Testis (tissue), 3 donors: ENCODE measurements around the gene CCDC90B. TPM values are rescaled to one million over a fixed set of nuclear protein-coding genes. Genes with fewer than 3 reads are reported as not detected.

ENCODE experiments used
- DNase-seq: peaks from one replicate; pipeline ENCODE4 v3.0.0-alpha.2; 2019
- H3K27ac ChIP-seq, 2 donors: fragments of 200-600 bp; sonication (generic); one replicate each; pipeline ENCODE4 v1.5.1; 2019
- H3K27me3 ChIP-seq: fragments of 200-600 bp; sonication (generic); one replicate; pipeline ENCODE4 v1.5.1; 2019
- H3K36me3 ChIP-seq: fragments of 200-600 bp; sonication (generic); one replicate; pipeline ENCODE4 v1.5.1; 2017; ENCODE audit warnings: low read depth; ENCODE audit errors: missing control alignments
- H3K4me1 ChIP-seq: fragments of 200-600 bp; sonication (generic); one replicate; pipeline ENCODE4 v1.5.1; 2019
- H3K4me3 ChIP-seq, 2 donors: fragments of 200-600 bp; sonication (generic); one replicate each; pipeline ENCODE4 v1.5.1; 2017 to 2019
- H3K9me3 ChIP-seq: fragments of 200-600 bp; sonication (generic); one replicate; pipeline ENCODE4 v1.5.1; 2017
- CTCF ChIP-seq, 3 experiments: fragments of 450-650 bp in 2 of 3; fragments of 200-600 bp in 1 of 3; sonication (generic) in 1 of 3; IDR thresholded peaks; one replicate each; pipeline ENCODE4 v1.5.1; 2016 to 2019; ENCODE audit warnings: antibody characterized with exemption in 3 of 3, mild to moderate bottlenecking in 2 of 3, moderate library complexity in 1 of 3
- POLR2A ChIP-seq: fragments of 450-650 bp; IDR thresholded peaks from one replicate; pipeline ENCODE4 v1.6.1; 2017; ENCODE audit warnings: antibody characterized with exemption, mild to moderate bottlenecking, moderate library complexity
- WGBS, 2 donors: methylation state at CpG; one replicate each; pipeline ENCODE4 v1.1.5; 2018; 5-methylcytosine and 5-hydroxymethylcytosine counted together
- intact Hi-C: fragments of 100-400 bp; cut with DNase I; formaldehyde crosslinking; loops from one replicate; pipeline ENCODE4 v1.15.1; 2023; ENCODE audit warnings: low total_unique reads
- polyA plus RNA-seq: library from polyadenylated mRNA; stranded (reverse); fragments of 350-450 nt; fragmentation: Illumina TruSeq; extraction: RNeasy Lipid Tissue Mini Kit (QIAGEN cat#74804); gene quantifications from one replicate; pipeline ENCODE4 v1.2.3, GENCODE V29; 2014; ENCODE audit warnings: low read depth, low replicate concordance; ENCODE audit not compliant: insufficient read depth
- small RNA-seq, 2 donors: library from RNA; depleted of rRNA; stranded (forward); fragments of <200 nt; gene quantifications; one replicate each; pipeline ENCODE3, GENCODE V24; 2016
- total RNA-seq, 2 donors: library from RNA; depleted of rRNA; stranded (reverse); fragments of >200 nt; gene quantifications; one replicate each; pipeline ENCODE4 v1.2.3, GENCODE V29; 2016

The CCDC90B gene
- total and polyA plus RNA-seq, 3 donors from 2014 or later: 67.4 to 162 (median 78.3) TPM

DNA sequence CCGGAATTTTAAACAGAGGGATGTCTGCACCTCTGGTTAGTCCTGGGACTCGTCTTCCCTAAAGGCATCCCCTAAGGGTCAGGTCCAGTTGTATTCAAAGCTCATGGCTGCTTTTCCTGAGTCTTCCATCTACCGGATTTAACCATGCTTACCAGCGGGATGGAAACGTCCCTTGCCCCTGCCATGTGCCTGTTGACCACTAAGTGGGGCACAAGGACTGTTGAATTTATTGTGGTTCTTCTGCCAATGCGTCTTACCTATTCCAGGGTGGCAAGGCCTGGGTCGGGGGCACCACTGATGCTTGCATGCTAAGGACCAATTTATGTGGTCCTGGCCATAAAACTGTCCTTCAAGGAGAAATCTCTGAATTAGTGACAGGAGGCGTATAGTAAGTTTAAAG is 67.1 kb downstream of the CCDC90B start:
- no peaks in the 10 kb centered on the region for H3K4me1 ChIP-seq
- H3K9me3 ChIP-seq: no peaks in the 10 kb centered on the region
- no peak overlapping the region for H3K27ac ChIP-seq
- H3K27me3 ChIP-seq: no peaks in the 10 kb centered on the region
- TF ChIP-seq CTCF (IDR thresholded peaks at IDR 0.05) (no peak), POLR2A (no peak)
- no peak overlapping the region for H3K4me3 ChIP-seq
- H3K36me3 ChIP-seq: no peaks in the 10 kb centered on the region
- intact Hi-C loops: no loop called here
- WGBS, 2 donors: 82 to 86% methylated on average over 8 of the region's 8 CpGs
- no peak for DNase-seq

Small RNA genes within 50 kb of the gene (small RNA-seq; reads per million reads assigned to genes)
- gene AP000873.5: 0 reads per million in 2 donors

Other genes starting within 250 kb of the CCDC90B start
- 10 to 100 TPM; 12.3 to 13.1 TPM for gene RAB30, start 214.5 kb downstream of the CCDC90B start, total RNA-seq
- 11.4 TPM for gene RAB30, start 214.5 kb downstream of the CCDC90B start, polyA plus RNA-seq
- 10 to 100 TPM; 80.5 to 100.0 TPM for gene PCF11, start 129.2 kb downstream of the CCDC90B start, total RNA-seq
- gene PCF11, start 129.2 kb downstream of the CCDC90B start, polyA plus RNA-seq: 36.1 TPM
- 10 to 100 TPM; 49.8 to 66.1 TPM for gene ANKRD42, start 92.7 kb downstream of the CCDC90B start, total RNA-seq
- gene ANKRD42, start 92.7 kb downstream of the CCDC90B start, polyA plus RNA-seq: 79.7 TPM